ENCODE measurements around the gene PIH1D1. TPM values are rescaled to one million over a fixed set of nuclear protein-coding genes. Genes with fewer than 3 reads are reported as not detected.
A peak's percentile ranks its signal among the peaks of the same experiment; 100 is the strongest.

PIH1D1 gene
- total and polyA plus RNA-seq, 10 of the 15 experiments (the other 5 are each of a cell fraction or from before 2014, with no cell fraction given) = 16.1 to 153 (median 106) TPM

DNA sequence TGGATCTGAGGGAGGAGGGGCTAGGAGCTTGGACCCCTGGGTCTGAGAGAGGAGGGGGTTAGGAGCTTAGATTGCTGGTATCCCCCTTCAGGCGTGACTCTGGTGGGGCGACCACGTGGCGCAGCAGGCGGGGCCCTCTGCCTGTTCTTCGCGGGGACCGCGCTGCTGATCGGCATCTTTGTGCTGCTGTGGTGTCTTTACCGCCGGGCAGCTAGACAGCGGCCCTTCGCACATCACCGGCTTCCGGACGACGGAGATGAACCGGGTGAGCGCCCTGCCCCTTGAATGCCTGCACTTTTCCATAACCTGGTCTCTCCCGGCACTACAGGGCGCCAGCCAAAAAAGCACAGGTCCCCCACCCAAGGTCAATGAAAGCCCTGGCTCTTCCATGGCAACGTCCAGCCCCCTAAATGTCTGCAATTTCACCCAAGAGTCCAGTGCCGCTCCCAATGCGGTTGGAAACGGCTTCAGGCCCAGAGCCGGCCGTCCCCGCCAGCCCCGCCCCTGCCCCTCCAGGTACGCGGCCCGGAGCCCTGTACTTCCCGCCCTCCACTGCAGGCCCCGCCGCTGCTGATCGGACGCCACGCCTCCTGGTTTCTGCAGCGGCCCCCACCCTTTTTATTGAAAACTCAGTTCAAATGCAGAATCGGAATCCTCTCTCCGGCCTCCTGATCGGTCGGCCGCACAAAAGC, 23.6 kb downstream of the PIH1D1 start:
- Histone ChIP-seq H3K4me1 (ENCODE audit: control insufficient read depth, insufficient read depth, low read length) (no peaks in the 10 kb centered on the region; the same call in 1 of the 2 replicates), H4K20me1 (ENCODE audit: control insufficient read depth, insufficient read depth) (no peaks in the 10 kb centered on the region), H3K4me3 (no peak overlapping the region), H3K79me2 (ENCODE audit: control insufficient read depth, insufficient read depth, low read length) (no peaks in the 10 kb centered on the region), H2AFZ (ENCODE audit: control insufficient read depth, low read depth, low read length) (no peak overlapping the region), H3K36me3 (ENCODE audit: control insufficient read depth in 2 of 2, insufficient read depth in 2 of 2, low read length in 1 of 2) (no peaks in the 10 kb centered on the region), H3K27ac (ENCODE audit: control insufficient read depth, insufficient read depth) (no peak overlapping the region), H3K4me2 (ENCODE audit: control insufficient read depth, insufficient read depth) (no peak overlapping the region), H3K27me3 (replicated peaks in 1 of 2; ENCODE audit: control insufficient read depth in 2 of 2, insufficient read depth in 2 of 2, low read length in 1 of 2) (peaks cover 12 to 26% of the 10 kb centered on the region in 2 experiments), H3K9ac (ENCODE audit: control insufficient read depth, insufficient read depth, low read length) (no peak overlapping the region), H3K9me3 (replicated peaks; ENCODE audit: control insufficient read depth, insufficient read depth, low read length) (no peaks in the 10 kb centered on the region)
- ChIA-PET SMC1A (ENCODE audit: uncharacterized antibody, unreplicated experiment) (interaction anchor here (1.4 kb wide), 1 partner anchor 202 kb away, joined by 3 read pairs; no protein-coding TSS in a partner anchor), POLR2A (interaction anchor here (0.6 kb wide), 1 partner anchor 159 kb away, joined by 3 read pairs; no protein-coding TSS in a partner anchor), CTCF (interaction anchor here (1.3 to 3.3 kb wide), 3 partner anchors 24 to 46 kb away, joined by 3 to 17 read pairs (median 3); no protein-coding TSS in a partner anchor), RAD21 (ENCODE audit: unreplicated experiment) (interaction anchor here (0.7 kb wide), 1 partner anchor 40 kb away, joined by 3 read pairs; the partner anchor contains the start of gene KASH5)
- WGBS (ENCODE audit: insufficient coverage, insufficient replicate concordance, low lambda C conversion rate, missing lambda C conversion rate) = 4% methylated on average over 41 of the region's 45 CpGs
- no TSS peak for BruUV-seq (replicated peaks)
- FAIRE-seq = no peak
- ATAC-seq = peak; percentile 62
- DNase-seq (ENCODE audit: low read depth, low spot score) = no peak
- TF ChIP-seq SUZ12 (IDR thresholded peaks at IDR 0.05; ENCODE audit: unreplicated experiment) (peak; percentile 86), RCOR1 (conservative IDR thresholded peaks at IDR 0.05; ENCODE audit: low read depth, low read length) (no peak)
- TF ChIP-seq, protein P1, sequence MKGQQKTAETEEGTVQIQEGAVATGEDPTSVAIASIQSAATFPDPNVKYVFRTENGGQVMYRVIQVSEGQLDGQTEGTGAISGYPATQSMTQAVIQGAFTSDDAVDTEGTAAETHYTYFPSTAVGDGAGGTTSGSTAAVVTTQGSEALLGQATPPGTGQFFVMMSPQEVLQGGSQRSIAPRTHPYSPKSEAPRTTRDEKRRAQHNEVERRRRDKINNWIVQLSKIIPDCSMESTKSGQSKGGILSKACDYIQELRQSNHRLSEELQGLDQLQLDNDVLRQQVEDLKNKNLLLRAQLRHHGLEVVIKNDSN (IDR thresholded peaks at IDR 0.05; ENCODE audit: borderline replicate concordance, extremely low read length, insufficient read depth, low read depth, low read length) = peak; percentile 37
- in situ Hi-C loops (cut with MboI) = no loop called here
- intact Hi-C loops (cut with micrococcal nuclease; ENCODE audit: unreplicated experiment) = no loop called here

GRCh38 chr19:49427339-49427738, 24.3 kb downstream of the PIH1D1 start:
- FAIRE-seq (no peak), DNase-seq (ENCODE audit: low read depth, low spot score) (no peak), ATAC-seq (no peak)
- ChIA-PET RAD21 (ENCODE audit: unreplicated experiment) (interaction anchor here (0.7 kb wide), 1 partner anchor 39 kb away, joined by 3 read pairs; the partner anchor contains the start of gene KASH5), SMC1A (ENCODE audit: uncharacterized antibody, unreplicated experiment) (no interaction called here), CTCF (interaction anchor here (1.1 to 3.3 kb wide), 3 partner anchors 9 to 36 kb away, joined by 3 to 17 read pairs (median 3); no protein-coding TSS in a partner anchor), POLR2A (interaction anchor here (0.5 kb wide), 1 partner anchor 176 kb away, joined by 3 read pairs; no protein-coding TSS in a partner anchor)
- BruUV-seq (replicated peaks) = no TSS peak
- Histone ChIP-seq H3K27ac (ENCODE audit: control insufficient read depth, insufficient read depth) (no peak overlapping the region), H3K79me2 (ENCODE audit: control insufficient read depth, insufficient read depth, low read length) (no peaks in the 10 kb centered on the region), H2AFZ (ENCODE audit: control insufficient read depth, low read depth, low read length) (no peak overlapping the region), H3K4me2 (ENCODE audit: control insufficient read depth, insufficient read depth) (no peak overlapping the region), H3K4me1 (ENCODE audit: control insufficient read depth, insufficient read depth, low read length) (peaks cover 4% of the 10 kb centered on the region), H4K20me1 (ENCODE audit: control insufficient read depth, insufficient read depth) (no peaks in the 10 kb centered on the region), H3K9me3 (replicated peaks; ENCODE audit: control insufficient read depth, insufficient read depth, low read length) (no peaks in the 10 kb centered on the region), H3K4me3 (no peak overlapping the region), H3K36me3 (ENCODE audit: control insufficient read depth in 2 of 2, insufficient read depth in 2 of 2, low read length in 1 of 2) (no peaks in the 10 kb centered on the region), H3K9ac (ENCODE audit: control insufficient read depth, insufficient read depth, low read length) (no peak overlapping the region), H3K27me3 (replicated peaks in 1 of 2; ENCODE audit: control insufficient read depth in 2 of 2, insufficient read depth in 2 of 2, low read length in 1 of 2) (peaks cover 17 to 31% of the 10 kb centered on the region in 2 experiments)
- intact Hi-C loops (cut with micrococcal nuclease; ENCODE audit: unreplicated experiment) = no loop called here
- 40% methylated on average over 10 of the region's 12 CpGs for WGBS (ENCODE audit: insufficient coverage, insufficient replicate concordance, low lambda C conversion rate, missing lambda C conversion rate)
- in situ Hi-C loops (cut with MboI) = no loop called here
- TF ChIP-seq POLR2AphosphoS5 (IDR thresholded peaks at IDR 0.05; ENCODE audit: low read length) (no peak), KDM1A (IDR thresholded peaks at IDR 0.05; ENCODE audit: borderline replicate concordance) (no peak), EP300 (IDR thresholded peaks at IDR 0.05; ENCODE audit: borderline replicate concordance in 1 of 2, control insufficient read depth in 1 of 2, low read depth in 2 of 2, low read length in 2 of 2) (no peak), CHD2 (IDR thresholded peaks at IDR 0.05; ENCODE audit: borderline replicate concordance, low read depth, low read length) (no peak), KLF5 (IDR thresholded peaks at IDR 0.05; ENCODE audit: partially characterized antibody) (no peak), NFYA (IDR thresholded peaks at IDR 0.05; ENCODE audit: borderline replicate concordance, low read depth, low read length) (no peak), CHD1 (IDR thresholded peaks at IDR 0.05; ENCODE audit: low read depth, low read length) (no peak), CBFB (IDR thresholded peaks at IDR 0.05; ENCODE audit: low read depth) (no peak), WRNIP1 (IDR thresholded peaks at IDR 0.05; ENCODE audit: borderline replicate concordance, low read depth, low read length) (no peak), SMC3 (IDR thresholded peaks at IDR 0.05; ENCODE audit: borderline replicate concordance, low read length) (no peak)
- TF ChIP-seq, protein P2, sequence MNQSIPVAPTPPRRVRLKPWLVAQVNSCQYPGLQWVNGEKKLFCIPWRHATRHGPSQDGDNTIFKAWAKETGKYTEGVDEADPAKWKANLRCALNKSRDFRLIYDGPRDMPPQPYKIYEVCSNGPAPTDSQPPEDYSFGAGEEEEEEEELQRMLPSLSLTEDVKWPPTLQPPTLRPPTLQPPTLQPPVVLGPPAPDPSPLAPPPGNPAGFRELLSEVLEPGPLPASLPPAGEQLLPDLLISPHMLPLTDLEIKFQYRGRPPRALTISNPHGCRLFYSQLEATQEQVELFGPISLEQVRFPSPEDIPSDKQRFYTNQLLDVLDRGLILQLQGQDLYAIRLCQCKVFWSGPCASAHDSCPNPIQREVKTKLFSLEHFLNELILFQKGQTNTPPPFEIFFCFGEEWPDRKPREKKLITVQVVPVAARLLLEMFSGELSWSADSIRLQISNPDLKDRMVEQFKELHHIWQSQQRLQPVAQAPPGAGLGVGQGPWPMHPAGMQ (IDR thresholded peaks at IDR 0.05; ENCODE audit: borderline replicate concordance) = no peak
